HUES6 (cell line): ENCODE data around the gene MPV17L2.
A peak's percentile ranks its signal among the peaks of the same experiment; 100 is the strongest.
"Not testable (repeated sequence)": the region's sequence is repeated elsewhere in the genome, so short reads cannot be mapped to it uniquely, and the experiment has no call there.

ENCODE experiments used
- H3K27ac ChIP-seq: 2 replicates; pipeline ENCODE4 v1.7.0; 2013; ENCODE audit warnings: low read depth, mild to moderate bottlenecking, low read length, inconsistent platforms
- H3K27me3 ChIP-seq: 2 replicates; pipeline ENCODE4 v1.6.1; 2013; ENCODE audit warnings: low read length; ENCODE audit not compliant: control insufficient read depth, insufficient read depth
- H3K36me3 ChIP-seq: 2 replicates; pipeline ENCODE4 v1.6.1; 2013; ENCODE audit warnings: low read length; ENCODE audit not compliant: control insufficient read depth, insufficient read depth
- H3K4me1 ChIP-seq: 2 replicates; pipeline ENCODE4 v1.6.1; 2013; ENCODE audit warnings: low read length; ENCODE audit not compliant: control insufficient read depth, insufficient read depth
- H3K4me3 ChIP-seq: 2 replicates; pipeline ENCODE4 v1.5.1; 2013; ENCODE audit warnings: low read depth, low read length
- H3K9ac ChIP-seq: one replicate; pipeline ENCODE4 v1.6.1; 2013; ENCODE audit warnings: mild to moderate bottlenecking, low read length
- H3K9me3 ChIP-seq: 2 replicates; pipeline ENCODE4 v1.6.1; 2013; ENCODE audit warnings: low read depth, low read length; ENCODE audit not compliant: control insufficient read depth, insufficient read depth

The MPV17L2 gene

GRCh38 chr19:18153556-18154134, 39.4 kb upstream of the MPV17L2 start:
- Histone ChIP-seq H3K9ac (peak overlapping the region; percentile 88), H3K36me3 (peaks cover 12% of the 10 kb centered on the region), H3K4me1 (peaks cover 19% of the 10 kb centered on the region), H3K27me3 (no peaks in the 10 kb centered on the region), H3K9me3 (no peaks in the 10 kb centered on the region), H3K27ac (peak overlapping the region; percentile 76), H3K4me3 (peak overlapping the region; percentile 86)

DNA sequence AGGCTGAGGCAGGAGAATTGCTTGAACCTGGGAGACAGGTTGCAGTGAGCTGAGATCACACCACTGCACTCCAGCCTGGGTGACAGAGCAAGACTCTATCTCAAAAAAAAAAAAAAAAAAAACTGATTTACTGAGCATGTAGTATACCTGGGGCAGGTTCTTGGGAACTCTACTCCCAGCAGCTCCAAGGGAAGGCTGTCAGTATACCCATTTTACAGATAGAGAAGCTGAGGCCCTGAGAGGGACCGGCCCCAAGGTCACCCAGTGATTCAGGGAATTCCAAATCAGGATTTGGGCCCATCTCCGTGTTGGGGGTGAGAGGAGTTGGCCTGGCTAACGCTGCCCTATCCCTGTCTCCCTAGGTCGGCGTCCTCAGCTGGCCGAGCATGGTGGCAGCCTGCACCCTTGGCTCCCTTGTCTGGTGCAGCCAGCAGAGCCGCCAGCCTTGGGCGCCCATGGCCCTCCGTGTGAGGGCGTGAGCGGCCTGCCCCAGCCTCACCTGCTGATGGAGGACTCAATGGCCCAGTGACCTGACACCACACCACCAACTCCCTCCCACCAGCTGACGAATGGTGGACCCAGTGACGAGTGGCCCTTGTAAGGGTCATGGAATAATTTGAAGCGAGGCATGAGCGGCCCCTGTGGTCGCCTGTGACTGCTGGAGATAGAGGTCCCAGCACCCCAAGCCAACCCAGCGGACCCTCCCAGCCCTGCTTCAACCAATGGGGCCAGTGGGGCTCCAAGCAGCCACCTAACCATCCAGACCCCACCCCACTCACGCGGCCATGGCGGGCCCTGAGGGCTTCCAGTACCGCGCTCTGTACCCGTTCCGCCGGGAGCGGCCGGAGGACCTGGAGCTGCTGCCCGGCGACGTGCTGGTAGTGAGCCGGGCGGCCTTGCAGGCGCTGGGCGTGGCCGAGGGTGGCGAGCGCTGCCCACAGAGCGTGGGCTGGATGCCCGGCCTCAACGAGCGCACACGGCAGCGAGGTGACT, 37.6 kb upstream of the MPV17L2 start:
- no peak overlapping the region for H3K9ac ChIP-seq
- H3K4me3 ChIP-seq: no peak overlapping the region
- H3K36me3 ChIP-seq: peaks cover 12% of the 10 kb centered on the region
- H3K4me1 ChIP-seq: peaks cover 19% of the 10 kb centered on the region
- no peak overlapping the region for H3K27ac ChIP-seq
- no peaks in the 10 kb centered on the region for H3K9me3 ChIP-seq
- H3K27me3 ChIP-seq: no peaks in the 10 kb centered on the region

DNA sequence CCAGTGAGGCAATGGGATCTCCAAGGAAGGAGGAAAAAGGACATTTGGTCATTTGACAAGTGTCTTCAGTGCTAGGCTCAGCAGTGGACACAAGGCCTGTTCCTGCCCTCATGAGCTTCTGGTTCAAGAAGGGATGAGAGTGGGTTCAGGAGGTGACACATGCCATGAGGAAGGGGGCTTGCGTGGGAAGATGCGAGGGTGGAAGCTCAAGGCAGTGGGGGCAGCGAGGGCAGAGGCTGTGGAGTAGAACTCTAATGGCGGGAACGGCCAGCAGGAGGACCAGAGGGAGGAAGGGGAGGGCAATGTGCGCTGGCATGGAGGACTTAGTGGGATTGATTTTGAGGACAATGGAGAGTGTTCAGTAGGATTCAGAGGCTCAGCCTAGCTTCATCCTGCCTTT, 36.8 kb upstream of the MPV17L2 start:
- H3K4me1 ChIP-seq: peaks cover 22% of the 10 kb centered on the region
- no peak overlapping the region for H3K4me3 ChIP-seq
- H3K27me3 ChIP-seq: no peaks in the 10 kb centered on the region
- peaks cover 12% of the 10 kb centered on the region for H3K36me3 ChIP-seq
- H3K9ac ChIP-seq: no peak overlapping the region
- H3K9me3 ChIP-seq: no peaks in the 10 kb centered on the region
- H3K27ac ChIP-seq: no peak overlapping the region

DNA sequence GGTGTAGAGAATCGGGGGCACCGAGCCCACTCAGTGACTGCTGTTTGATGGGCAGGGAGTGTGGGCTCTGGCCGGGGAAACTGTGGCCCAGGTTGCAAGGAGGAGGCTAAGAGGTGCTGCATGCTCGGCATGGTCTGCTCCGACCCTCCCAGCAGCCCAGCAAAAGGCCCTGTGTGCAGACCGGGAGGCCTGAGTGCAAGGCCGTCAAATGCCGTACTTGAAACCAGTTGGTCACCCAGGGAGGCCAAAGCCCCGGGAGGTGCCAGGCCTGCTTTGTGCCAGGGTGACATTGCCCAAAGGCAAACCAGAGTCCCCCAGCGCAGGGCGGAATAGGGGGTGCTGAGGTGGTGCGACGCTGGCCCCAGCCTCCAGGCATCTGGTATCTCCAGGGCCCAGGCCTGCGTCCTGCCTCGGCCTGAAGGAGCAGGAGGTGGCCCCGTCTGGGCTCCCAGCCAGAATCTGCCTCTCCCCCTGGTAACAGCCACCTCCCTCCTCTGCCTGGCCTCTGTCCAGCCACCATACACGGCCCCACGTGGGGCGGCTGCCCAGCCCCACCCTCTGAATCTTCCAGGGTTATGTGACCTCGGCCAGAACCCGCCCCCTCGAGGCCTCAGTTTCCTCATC, 36.1 kb upstream of the MPV17L2 start:
- Histone ChIP-seq H3K36me3 (peaks cover 15% of the 10 kb centered on the region), H3K4me3 (no peak overlapping the region), H3K27ac (no peak overlapping the region), H3K9me3 (no peaks in the 10 kb centered on the region), H3K9ac (no peak overlapping the region), H3K4me1 (peaks cover 20% of the 10 kb centered on the region), H3K27me3 (no peaks in the 10 kb centered on the region)

DNA sequence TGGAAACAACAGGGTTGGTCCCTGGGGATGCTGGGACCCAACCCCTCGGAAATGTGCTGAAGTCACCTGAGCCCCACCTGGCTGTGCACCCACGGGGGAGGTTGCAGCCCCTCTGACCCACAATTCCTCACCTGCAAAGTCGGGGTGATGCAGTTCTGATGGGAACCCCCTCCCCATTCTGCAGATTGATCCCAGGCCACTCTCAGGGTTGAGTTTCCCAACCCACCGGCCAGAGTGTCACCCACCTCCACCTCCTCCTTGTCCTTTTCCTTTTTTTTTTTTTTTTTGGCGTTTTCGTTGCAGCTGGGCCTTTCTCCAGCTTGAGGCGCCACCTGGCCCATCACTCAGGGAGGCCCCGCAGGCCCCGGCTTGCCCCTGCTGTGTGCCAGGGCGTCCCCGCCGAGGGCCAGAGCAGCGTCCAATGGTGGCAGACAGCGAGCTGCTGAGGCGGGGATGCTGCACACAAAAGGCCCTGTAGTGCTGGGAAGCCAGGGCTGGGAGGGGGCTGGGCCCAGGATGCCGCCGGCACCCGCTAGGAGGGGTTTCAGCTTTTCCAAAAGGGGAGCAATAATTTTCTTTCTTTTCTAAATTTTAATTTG, 35.5 kb upstream of the MPV17L2 start:
- Histone ChIP-seq H3K27me3 (no peaks in the 10 kb centered on the region), H3K27ac (no peak overlapping the region), H3K9me3 (no peaks in the 10 kb centered on the region), H3K9ac (no peak overlapping the region), H3K4me1 (peaks cover 20% of the 10 kb centered on the region), H3K4me3 (no peak overlapping the region), H3K36me3 (peaks cover 20% of the 10 kb centered on the region)

DNA sequence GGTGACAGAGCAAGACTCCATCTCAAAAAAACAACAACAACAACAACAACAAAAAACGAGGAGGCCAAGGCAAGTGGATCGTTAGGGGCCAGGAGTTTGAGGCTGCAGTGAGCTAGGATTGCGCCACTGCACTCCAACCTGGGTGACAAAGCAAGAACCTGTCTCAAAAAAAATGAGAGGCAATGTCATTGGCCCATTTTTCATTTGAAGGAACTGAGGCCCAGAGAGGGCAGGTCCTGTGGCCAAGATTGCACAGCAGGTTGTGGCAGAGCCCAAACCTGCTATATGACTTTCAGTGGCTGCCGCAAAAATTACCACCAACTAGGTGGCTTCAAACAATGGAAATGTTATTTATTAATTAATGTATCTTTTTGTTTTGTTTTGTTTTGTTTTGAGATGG, 34.6 kb upstream of the MPV17L2 start:
- Histone ChIP-seq H3K27ac (no peak overlapping the region), H3K9me3 (no peaks in the 10 kb centered on the region), H3K36me3 (peaks cover 29% of the 10 kb centered on the region), H3K4me3 (no peak overlapping the region), H3K27me3 (no peaks in the 10 kb centered on the region), H3K4me1 (peaks cover 20% of the 10 kb centered on the region), H3K9ac (no peak overlapping the region)

GRCh38 chr19:18159059-18159616, 33.9 kb upstream of the MPV17L2 start:
- Histone ChIP-seq H3K4me1 (peaks cover 19% of the 10 kb centered on the region), H3K36me3 (peaks cover 32% of the 10 kb centered on the region)
- not testable (repeated sequence) for H3K9ac ChIP-seq, H3K4me3 ChIP-seq, H3K9me3 ChIP-seq, H3K27me3 ChIP-seq, H3K27ac ChIP-seq

DNA sequence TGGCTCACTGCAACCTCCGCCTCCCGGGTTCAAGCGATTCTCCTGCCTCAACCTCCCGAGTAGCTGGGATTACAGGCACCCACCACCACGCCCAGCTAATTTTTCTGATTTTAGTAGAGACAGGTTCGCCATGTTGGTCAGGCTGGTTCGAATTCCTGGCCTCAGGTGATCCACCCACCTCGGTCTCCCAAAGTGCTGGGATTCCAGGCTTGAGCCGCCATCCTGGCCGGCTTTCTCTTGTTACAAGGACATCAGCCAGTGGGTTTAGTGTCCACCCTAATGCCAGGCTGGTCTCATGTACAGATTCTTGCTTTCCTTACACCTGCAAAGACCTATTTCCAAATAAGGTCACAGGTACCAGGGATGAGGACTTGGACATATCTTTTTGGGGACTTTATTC, 33.2 kb upstream of the MPV17L2 start:
- H3K9me3 ChIP-seq: no peaks in the 10 kb centered on the region
- peaks cover 35% of the 10 kb centered on the region for H3K36me3 ChIP-seq
- no peak overlapping the region for H3K27ac ChIP-seq
- H3K9ac ChIP-seq: no peak overlapping the region
- peaks cover 15% of the 10 kb centered on the region for H3K4me1 ChIP-seq
- H3K27me3 ChIP-seq: no peaks in the 10 kb centered on the region
- no peak overlapping the region for H3K4me3 ChIP-seq

DNA sequence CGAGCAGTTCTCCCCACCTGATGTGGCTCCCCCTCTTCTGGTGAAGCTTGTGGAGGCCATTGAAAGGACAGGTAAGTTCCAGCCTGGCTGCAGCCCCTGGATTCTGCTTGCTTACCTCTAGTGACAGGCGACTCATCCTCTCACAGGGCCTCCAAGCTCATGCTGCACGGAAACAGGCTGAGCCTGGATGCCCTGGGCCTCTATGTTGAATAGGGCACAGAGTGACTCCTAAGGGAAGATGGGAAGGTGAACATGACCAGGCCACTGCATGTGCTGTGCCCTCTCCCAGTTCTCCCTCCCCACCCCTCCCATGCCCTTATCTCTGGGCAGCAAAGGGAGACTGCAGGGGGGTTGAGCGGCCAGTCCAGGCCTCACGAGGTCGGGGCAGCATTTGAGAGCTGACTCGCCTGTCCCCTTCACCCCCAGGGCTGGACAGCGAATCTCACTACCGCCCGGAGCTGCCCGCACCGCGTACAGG, 32.5 kb upstream of the MPV17L2 start:
- H3K27ac ChIP-seq: no peak overlapping the region
- no peak overlapping the region for H3K9ac ChIP-seq
- peaks cover 34% of the 10 kb centered on the region for H3K36me3 ChIP-seq
- H3K4me3 ChIP-seq: 0 out of 2 replicates have a peak overlapping the region, but pooled peaks have one; percentile 15
- no peaks in the 10 kb centered on the region for H3K27me3 ChIP-seq
- H3K4me1 ChIP-seq: peaks cover 15% of the 10 kb centered on the region
- no peaks in the 10 kb centered on the region for H3K9me3 ChIP-seq

- H3K9me3 ChIP-seq: no peaks in the 10 kb centered on the region
- peaks cover 36% of the 10 kb centered on the region for H3K36me3 ChIP-seq
- peaks cover 15% of the 10 kb centered on the region for H3K4me1 ChIP-seq
- no peak overlapping the region for H3K9ac ChIP-seq
- peak overlapping the region; percentile 23 for H3K4me3 ChIP-seq
- H3K27me3 ChIP-seq: no peaks in the 10 kb centered on the region
- H3K27ac ChIP-seq: no peak overlapping the region
Measured at GRCh38 chr19:18160971-18161635, 31.9 kb upstream of the MPV17L2 start.
